Central memory CD8-positive, alpha-beta T cell (primary cell): ENCODE data around the gene NEGR1.

Source experiments
- ATAC-seq: fragments of 150-1000 bp; cut with Tn5 transposase; replicated peaks from 2 replicates; pipeline ENCODE4 v1.10.0; 2022; ENCODE audit warnings: mild to moderate bottlenecking, moderate FRiP score, moderate number of reproducible peaks; ENCODE audit not compliant: poor library complexity, severe bottlenecking; ENCODE audit errors: extremely low read depth
- DNase-seq, 2 donors: peaks; one replicate each; pipeline ENCODE4 v3.0.0; 2021; ENCODE audit warnings: low spot score in 2 of 2
- H3K27ac Mint-ChIP-seq: one replicate; pipeline ENCODE4 v1.8.0; 2022; ENCODE audit warnings: low read depth, mild to moderate bottlenecking, moderate library complexity, mixed read lengths
- H3K27me3 Mint-ChIP-seq: one replicate; pipeline ENCODE4 v1.8.0; 2022; ENCODE audit warnings: mixed read lengths
- H3K36me3 Mint-ChIP-seq: one replicate; pipeline ENCODE4 v1.8.0; 2022; ENCODE audit warnings: mild to moderate bottlenecking, moderate library complexity, mixed read lengths; ENCODE audit not compliant: insufficient read depth
- H3K4me1 Mint-ChIP-seq: one replicate; pipeline ENCODE4 v1.8.0; 2022; ENCODE audit warnings: mixed read lengths
- H3K4me3 Mint-ChIP-seq: one replicate; pipeline ENCODE4 v1.8.0; 2022; ENCODE audit warnings: mild to moderate bottlenecking, moderate library complexity, mixed read lengths
- H3K9me3 Mint-ChIP-seq: one replicate; pipeline ENCODE4 v1.8.0; 2022; ENCODE audit warnings: mixed read lengths

NEGR1 gene

GRCh38 chr1:72227667-72228066, 54.7 kb downstream of the NEGR1 start:
- H3K4me1 Mint-ChIP-seq = no peaks in the 10 kb centered on the region
- DNase-seq = no peak
- no peak overlapping the region for H3K27ac Mint-ChIP-seq
- peaks cover 14% of the 10 kb centered on the region for H3K9me3 Mint-ChIP-seq
- no peak overlapping the region for H3K4me3 Mint-ChIP-seq
- no peaks in the 10 kb centered on the region for H3K36me3 Mint-ChIP-seq
- no peak for ATAC-seq
- H3K27me3 Mint-ChIP-seq = no peaks in the 10 kb centered on the region

GRCh38 chr1:72224506-72224905, 57.8 kb downstream of the NEGR1 start:
- ATAC-seq = no peak
- H3K27ac Mint-ChIP-seq = no peak overlapping the region
- DNase-seq = no peak
- H3K4me3 Mint-ChIP-seq = no peak overlapping the region
- no peaks in the 10 kb centered on the region for H3K4me1 Mint-ChIP-seq
- peaks cover 14% of the 10 kb centered on the region for H3K9me3 Mint-ChIP-seq
- no peaks in the 10 kb centered on the region for H3K36me3 Mint-ChIP-seq
- H3K27me3 Mint-ChIP-seq = no peaks in the 10 kb centered on the region

GRCh38 chr1:72221811-72222210, 60.5 kb downstream of the NEGR1 start:
- no peaks in the 10 kb centered on the region for H3K27me3 Mint-ChIP-seq
- H3K4me3 Mint-ChIP-seq = no peak overlapping the region
- H3K4me1 Mint-ChIP-seq = no peaks in the 10 kb centered on the region
- H3K27ac Mint-ChIP-seq = no peak overlapping the region
- H3K9me3 Mint-ChIP-seq = peaks cover 6% of the 10 kb centered on the region
- no peaks in the 10 kb centered on the region for H3K36me3 Mint-ChIP-seq
- no peak for ATAC-seq
- DNase-seq = no peak

GRCh38 chr1:72218141-72218739, 64.1 kb downstream of the NEGR1 start:
- no peak for ATAC-seq
- no peaks in the 10 kb centered on the region for H3K4me1 Mint-ChIP-seq
- no peak for DNase-seq
- H3K36me3 Mint-ChIP-seq = peaks cover 1% of the 10 kb centered on the region
- H3K27ac Mint-ChIP-seq = no peak overlapping the region
- H3K4me3 Mint-ChIP-seq = no peak overlapping the region
- peaks cover 11% of the 10 kb centered on the region for H3K9me3 Mint-ChIP-seq
- H3K27me3 Mint-ChIP-seq = no peaks in the 10 kb centered on the region

- no peak overlapping the region for H3K27ac Mint-ChIP-seq
- no peaks in the 10 kb centered on the region for H3K9me3 Mint-ChIP-seq
- no peaks in the 10 kb centered on the region for H3K36me3 Mint-ChIP-seq
- no peak overlapping the region for H3K4me3 Mint-ChIP-seq
- H3K4me1 Mint-ChIP-seq = no peaks in the 10 kb centered on the region
- no peaks in the 10 kb centered on the region for H3K27me3 Mint-ChIP-seq
- ATAC-seq (no peak), DNase-seq (no peak)
Observed at GRCh38 chr1:72207059-72207458, 75.3 kb downstream of the NEGR1 start.

GRCh38 chr1:72202761-72203160, 79.6 kb downstream of the NEGR1 start:
- no peaks in the 10 kb centered on the region for H3K27me3 Mint-ChIP-seq
- ATAC-seq (no peak), DNase-seq (no peak)
- peaks cover 5% of the 10 kb centered on the region for H3K9me3 Mint-ChIP-seq
- H3K4me3 Mint-ChIP-seq = no peak overlapping the region
- no peak overlapping the region for H3K27ac Mint-ChIP-seq
- H3K36me3 Mint-ChIP-seq = no peaks in the 10 kb centered on the region
- no peaks in the 10 kb centered on the region for H3K4me1 Mint-ChIP-seq

- Mint-ChIP-seq H3K27ac (no peak overlapping the region), H3K9me3 (peaks cover 5% of the 10 kb centered on the region), H3K36me3 (no peaks in the 10 kb centered on the region), H3K27me3 (no peaks in the 10 kb centered on the region), H3K4me3 (no peak overlapping the region), H3K4me1 (no peaks in the 10 kb centered on the region)
- ATAC-seq (no peak), DNase-seq (no peak)
Observed at GRCh38 chr1:72197786-72198185, 84.6 kb downstream of the NEGR1 start.

- no peaks in the 10 kb centered on the region for H3K4me1 Mint-ChIP-seq
Observed at GRCh38 chr1:72186733-72187307, 95.5 kb downstream of the NEGR1 start.

GRCh38 chr1:72184099-72184701, 98.1 kb downstream of the NEGR1 start:
- Mint-ChIP-seq H3K4me1 (no peaks in the 10 kb centered on the region), H3K27ac (no peak overlapping the region), H3K9me3 (peaks cover 15% of the 10 kb centered on the region), H3K27me3 (no peaks in the 10 kb centered on the region), H3K4me3 (no peak overlapping the region), H3K36me3 (no peaks in the 10 kb centered on the region)
- no peak for DNase-seq
- ATAC-seq = no peak

More at GRCh38 chr1:72186733-72187307, 95.5 kb downstream of the NEGR1 start:
- DNase-seq (no peak), ATAC-seq (no peak)
- H3K9me3 Mint-ChIP-seq = peaks cover 18% of the 10 kb centered on the region
- no peaks in the 10 kb centered on the region for H3K27me3 Mint-ChIP-seq
- H3K27ac Mint-ChIP-seq = no peak overlapping the region
- H3K4me3 Mint-ChIP-seq = no peak overlapping the region
- H3K36me3 Mint-ChIP-seq = no peaks in the 10 kb centered on the region

- H3K4me3 Mint-ChIP-seq = no peak overlapping the region
- H3K9me3 Mint-ChIP-seq = peaks cover 23% of the 10 kb centered on the region
- no peaks in the 10 kb centered on the region for H3K4me1 Mint-ChIP-seq
- ATAC-seq = no peak
- DNase-seq = no peak
- H3K27me3 Mint-ChIP-seq = no peaks in the 10 kb centered on the region
- H3K27ac Mint-ChIP-seq = no peak overlapping the region
- no peaks in the 10 kb centered on the region for H3K36me3 Mint-ChIP-seq
Observed at GRCh38 chr1:72182859-72183258, 99.5 kb downstream of the NEGR1 start.

- ATAC-seq (no peak), DNase-seq (no peak)
- Mint-ChIP-seq H3K27ac (no peak overlapping the region), H3K27me3 (no peaks in the 10 kb centered on the region), H3K4me3 (no peak overlapping the region), H3K36me3 (no peaks in the 10 kb centered on the region), H3K4me1 (no peaks in the 10 kb centered on the region), H3K9me3 (peaks cover 22% of the 10 kb centered on the region)
Observed at GRCh38 chr1:72178266-72178665, 104.1 kb downstream of the NEGR1 start.

- ATAC-seq (no peak), DNase-seq (no peak)
- Mint-ChIP-seq H3K27me3 (no peaks in the 10 kb centered on the region), H3K36me3 (no peaks in the 10 kb centered on the region), H3K4me1 (no peaks in the 10 kb centered on the region), H3K4me3 (no peak overlapping the region), H3K27ac (no peak overlapping the region), H3K9me3 (peaks cover 22% of the 10 kb centered on the region)
Observed at GRCh38 chr1:72177711-72178110, 104.6 kb downstream of the NEGR1 start.

- Mint-ChIP-seq H3K36me3 (no peaks in the 10 kb centered on the region), H3K27ac (no peak overlapping the region), H3K27me3 (no peaks in the 10 kb centered on the region), H3K4me1 (no peaks in the 10 kb centered on the region), H3K4me3 (no peak overlapping the region), H3K9me3 (no peaks in the 10 kb centered on the region)
- ATAC-seq (no peak), DNase-seq (no peak)
Observed at GRCh38 chr1:72170246-72170645, 112.1 kb downstream of the NEGR1 start.
